T47D (cell line): Measurements from ENCODE around the gene NEDD4L.

Experiments used
- DNase-seq, 2 experiments: peaks; one replicate each; pipeline versions ENCODE4 v3.0.0 to v3.0.0-alpha.2; 2011 to 2012; ENCODE audit warnings: low read depth in 1 of 2, low spot score in 1 of 2
- JUND ChIP-seq: IDR thresholded peaks from 2 replicates; pipeline ENCODE4 v1.6.1; 2012; ENCODE audit warnings: low read depth
- in situ Hi-C: cut with HindIII; loops from 2 replicates; pipeline ENCODE4 v1.10.0; 2016; ENCODE audit warnings: low sequenced_read_pairs, low pct_unique_long_range_greater_than_20kb

The NEDD4L gene

GRCh38 chr18:58315739-58316215, 271.8 kb downstream of the NEDD4L start:
- in situ Hi-C loops = no loop called here
- DNase-seq = no peak
- no peak for TF ChIP-seq JUND

GRCh38 chr18:58316396-58317342, 272.6 kb downstream of the NEDD4L start:
- TF ChIP-seq JUND = no peak
- in situ Hi-C loops = no loop called here
- DNase-seq = no peak

GRCh38 chr18:58319719-58320118, 275.7 kb downstream of the NEDD4L start:
- in situ Hi-C loops = no loop called here
- no peak for DNase-seq
- TF ChIP-seq JUND = no peak

GRCh38 chr18:58320907-58321561, 277.0 kb downstream of the NEDD4L start:
- in situ Hi-C loops = no loop called here
- no peak for DNase-seq
- no peak for TF ChIP-seq JUND

GRCh38 chr18:58321986-58322385, 278.0 kb downstream of the NEDD4L start:
- TF ChIP-seq JUND = no peak
- in situ Hi-C loops = no loop called here
- peak; percentile 71 to 78 for DNase-seq

GRCh38 chr18:58322464-58322863, 278.4 kb downstream of the NEDD4L start:
- no peak for DNase-seq
- TF ChIP-seq JUND = no peak
- in situ Hi-C loops = no loop called here

GRCh38 chr18:58323866-58324762, 280.1 kb downstream of the NEDD4L start:
- in situ Hi-C loops = no loop called here
- TF ChIP-seq JUND = no peak
- no peak for DNase-seq

GRCh38 chr18:58324824-58325480, 280.9 kb downstream of the NEDD4L start:
- DNase-seq = no peak
- no peak for TF ChIP-seq JUND
- in situ Hi-C loops = no loop called here

- no peak for DNase-seq
- in situ Hi-C loops = no loop called here
Observed at GRCh38 chr18:58325494-58325893, 281.5 kb downstream of the NEDD4L start.

GRCh38 chr18:58334061-58334460, 290.0 kb downstream of the NEDD4L start:
- no peak for TF ChIP-seq JUND
- in situ Hi-C loops = no loop called here
- DNase-seq = no peak

More at GRCh38 chr18:58325494-58325893, 281.5 kb downstream of the NEDD4L start:
- no peak for TF ChIP-seq JUND

- TF ChIP-seq JUND = no peak
- in situ Hi-C loops = no loop called here
- no peak for DNase-seq
Observed at GRCh38 chr18:58335223-58335622, 291.2 kb downstream of the NEDD4L start.

- in situ Hi-C loops = no loop called here
- no peak for TF ChIP-seq JUND
- DNase-seq = no peak
Observed at GRCh38 chr18:58335821-58336220, 291.8 kb downstream of the NEDD4L start.
